ENCODE measurements around the gene FBXW11. TPM values are rescaled to one million over a fixed set of nuclear protein-coding genes. Genes with fewer than 3 reads are reported as not detected.

FBXW11 gene
- total and polyA plus RNA-seq, 2 of the 13 experiments (the other 11 are each of a cell fraction or from before 2014, with no cell fraction given): 31.7 to 53.6 TPM

DNA sequence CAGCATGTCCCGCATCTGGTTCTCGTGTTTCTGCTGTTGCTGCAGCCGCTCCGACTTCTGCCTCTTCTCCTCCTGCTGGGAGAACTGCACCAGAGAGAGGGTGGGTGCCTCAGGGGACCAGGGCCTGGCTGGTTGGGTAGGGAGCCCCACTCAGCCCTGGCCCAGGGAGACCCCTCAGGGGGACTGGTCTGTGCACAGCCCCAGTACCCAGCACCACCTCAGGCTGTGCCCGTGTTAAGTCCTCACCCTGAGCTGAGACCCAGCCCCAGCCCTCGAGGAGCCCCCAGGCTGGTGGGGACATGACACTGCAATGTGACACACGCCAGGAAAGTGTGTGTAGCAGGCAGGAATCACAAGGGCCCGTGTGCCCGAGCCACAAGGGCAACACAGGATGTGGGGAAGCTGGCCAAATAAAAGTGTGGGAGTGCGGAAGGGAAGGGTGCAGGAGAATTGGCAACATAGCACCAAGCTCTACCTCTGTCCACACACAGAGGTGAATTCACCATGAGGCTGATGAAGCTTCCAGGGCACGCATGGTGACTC lies 48.2 kb upstream of the FBXW11 start:
- Histone ChIP-seq H2AFZ (ENCODE audit: low read length) (no peak overlapping the region), H3K4me1 (ENCODE audit: insufficient read depth, low read length) (no peaks in the 10 kb centered on the region), H3K27me3 (ENCODE audit: control insufficient read depth in 1 of 2, insufficient read depth in 2 of 2, low read length in 2 of 2) (no peaks in the 10 kb centered on the region), H3K79me2 (ENCODE audit: insufficient read depth, low read length) (no peaks in the 10 kb centered on the region), H3K9ac (ENCODE audit: insufficient read depth, low read depth, low read length) (no peak overlapping the region), H3K36me3 (replicated peaks in 1 of 2; ENCODE audit: control insufficient read depth in 1 of 2, insufficient read depth in 2 of 2, low read length in 2 of 2) (peaks cover 2 to 4% of the 10 kb centered on the region in 2 experiments; a peak in 3 of 5 replicates), H3K4me3 (replicated peaks in 1 of 3; ENCODE audit: insufficient read depth in 1 of 3, low read depth in 2 of 3, low read length in 3 of 3) (no peak overlapping the region), H3K9me3 (ENCODE audit: low read length) (no peaks in the 10 kb centered on the region), H3K27ac (ENCODE audit: extremely low read length, insufficient read depth, low read length) (no peak overlapping the region), H4K20me1 (ENCODE audit: insufficient read depth, low read length) (no peaks in the 10 kb centered on the region), H3K4me2 (ENCODE audit: low read depth, low read length) (no peak overlapping the region)
- TF ChIP-seq ISL2 (CRISPR knock-in tag; IDR thresholded peaks at IDR 0.05) (no peak), HMGA1 (CRISPR knock-in tag; conservative IDR thresholded peaks at IDR 0.05) (no peak), EEA1 (CRISPR knock-in tag; IDR thresholded peaks at IDR 0.05; ENCODE audit: borderline replicate concordance) (no peak), NCOR1 (IDR thresholded peaks at IDR 0.05; ENCODE audit: borderline replicate concordance, low read length) (no peak)
- TF ChIP-seq, protein P1, sequence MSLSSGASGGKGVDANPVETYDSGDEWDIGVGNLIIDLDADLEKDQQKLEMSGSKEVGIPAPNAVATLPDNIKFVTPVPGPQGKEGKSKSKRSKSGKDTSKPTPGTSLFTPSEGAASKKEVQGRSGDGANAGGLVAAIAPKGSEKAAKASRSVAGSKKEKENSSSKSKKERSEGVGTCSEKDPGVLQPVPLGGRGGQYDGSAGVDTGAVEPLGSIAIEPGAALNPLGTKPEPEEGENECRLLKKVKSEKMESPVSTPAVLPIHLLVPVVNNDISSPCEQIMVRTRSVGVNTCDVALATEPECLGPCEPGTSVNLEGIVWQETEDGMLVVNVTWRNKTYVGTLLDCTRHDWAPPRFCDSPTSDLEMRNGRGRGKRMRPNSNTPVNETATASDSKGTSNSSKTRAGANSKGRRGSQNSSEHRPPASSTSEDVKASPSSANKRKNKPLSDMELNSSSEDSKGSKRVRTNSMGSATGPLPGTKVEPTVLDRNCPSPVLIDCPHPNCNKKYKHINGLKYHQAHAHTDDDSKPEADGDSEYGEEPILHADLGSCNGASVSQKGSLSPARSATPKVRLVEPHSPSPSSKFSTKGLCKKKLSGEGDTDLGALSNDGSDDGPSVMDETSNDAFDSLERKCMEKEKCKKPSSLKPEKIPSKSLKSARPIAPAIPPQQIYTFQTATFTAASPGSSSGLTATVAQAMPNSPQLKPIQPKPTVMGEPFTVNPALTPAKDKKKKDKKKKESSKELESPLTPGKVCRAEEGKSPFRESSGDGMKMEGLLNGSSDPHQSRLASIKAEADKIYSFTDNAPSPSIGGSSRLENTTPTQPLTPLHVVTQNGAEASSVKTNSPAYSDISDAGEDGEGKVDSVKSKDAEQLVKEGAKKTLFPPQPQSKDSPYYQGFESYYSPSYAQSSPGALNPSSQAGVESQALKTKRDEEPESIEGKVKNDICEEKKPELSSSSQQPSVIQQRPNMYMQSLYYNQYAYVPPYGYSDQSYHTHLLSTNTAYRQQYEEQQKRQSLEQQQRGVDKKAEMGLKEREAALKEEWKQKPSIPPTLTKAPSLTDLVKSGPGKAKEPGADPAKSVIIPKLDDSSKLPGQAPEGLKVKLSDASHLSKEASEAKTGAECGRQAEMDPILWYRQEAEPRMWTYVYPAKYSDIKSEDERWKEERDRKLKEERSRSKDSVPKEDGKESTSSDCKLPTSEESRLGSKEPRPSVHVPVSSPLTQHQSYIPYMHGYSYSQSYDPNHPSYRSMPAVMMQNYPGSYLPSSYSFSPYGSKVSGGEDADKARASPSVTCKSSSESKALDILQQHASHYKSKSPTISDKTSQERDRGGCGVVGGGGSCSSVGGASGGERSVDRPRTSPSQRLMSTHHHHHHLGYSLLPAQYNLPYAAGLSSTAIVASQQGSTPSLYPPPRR (CRISPR knock-in tag; IDR thresholded peaks at IDR 0.05; ENCODE audit: borderline replicate concordance): no peak
- 94% methylated on average over 9 of the region's 11 CpGs for WGBS (ENCODE audit: low lambda C conversion rate)
- DNase-seq (ENCODE audit: low spot score): no peak
- CTCF ChIA-PET (ENCODE audit: low intra/inter-chr PET ratio, low total read pairs): no interaction called here
- in situ Hi-C loops (cut with HindIII; ENCODE audit: extremely low pct_ligation_motif_present, low pct_unique_long_range_greater_than_20kb) (no loop called here), intact Hi-C loops (cut with micrococcal nuclease; ENCODE audit: unreplicated experiment) (no loop called here)
- no TSS peak for BruUV-seq (replicated peaks)
- FAIRE-seq: no peak
- no peak; the same call in 2 of the 3 replicates for ATAC-seq
- POLR2A ChIA-PET: no interaction called here

Data from HepG2 (cell line).